Ishikawa (cell line): ENCODE results near the gene SGO1.

ENCODE experiments used
- CEBPB ChIP-seq: IDR thresholded peaks from 2 replicates; pipeline ENCODE4 v1.6.1; 2012
- CREB1 ChIP-seq: IDR thresholded peaks from 2 replicates; pipeline ENCODE4 v1.6.1; 2012; ENCODE audit warnings: low read depth
- EGR1 ChIP-seq: IDR thresholded peaks from 2 replicates; pipeline ENCODE4 v1.6.1; 2012
- EP300 ChIP-seq: IDR thresholded peaks from 2 replicates; pipeline ENCODE4 v1.6.1; 2012; ENCODE audit warnings: borderline replicate concordance
- FOXM1 ChIP-seq: IDR thresholded peaks from 2 replicates; pipeline ENCODE4 v1.6.1; 2012; ENCODE audit warnings: low read depth, borderline replicate concordance
- NFIC ChIP-seq: IDR thresholded peaks from 2 replicates; pipeline ENCODE4 v1.6.1; 2012
- RAD21 ChIP-seq: IDR thresholded peaks from 2 replicates; pipeline ENCODE4 v1.6.1; 2012; ENCODE audit warnings: low read depth
- TAF1 ChIP-seq: IDR thresholded peaks from 2 replicates; pipeline ENCODE4 v1.6.1; 2012; ENCODE audit warnings: low read depth, mild to moderate bottlenecking
- TCF12 ChIP-seq: IDR thresholded peaks from 2 replicates; pipeline ENCODE4 v1.6.1; 2012; ENCODE audit warnings: low read depth
- TEAD4 ChIP-seq: IDR thresholded peaks from 2 replicates; pipeline ENCODE4 v1.6.1; 2012
- YY1 ChIP-seq: IDR thresholded peaks from 2 replicates; pipeline ENCODE4 v1.6.1; 2012; ENCODE audit warnings: low read depth
- ZBTB7A ChIP-seq: IDR thresholded peaks from 2 replicates; pipeline ENCODE4 v1.6.1; 2012; ENCODE audit warnings: low read depth
- TF ChIP-seq, protein P1 (sequence below): IDR thresholded peaks from 2 replicates; pipeline ENCODE4 v1.6.1; 2012
- TF ChIP-seq, protein P2 (sequence below): IDR thresholded peaks from 2 replicates; pipeline ENCODE4 v1.6.1; 2012
- TF ChIP-seq, protein P3 (sequence below): IDR thresholded peaks from 2 replicates; pipeline ENCODE4 v1.6.1; 2012; ENCODE audit warnings: low read depth, mild to moderate bottlenecking

SGO1 gene

DNA sequence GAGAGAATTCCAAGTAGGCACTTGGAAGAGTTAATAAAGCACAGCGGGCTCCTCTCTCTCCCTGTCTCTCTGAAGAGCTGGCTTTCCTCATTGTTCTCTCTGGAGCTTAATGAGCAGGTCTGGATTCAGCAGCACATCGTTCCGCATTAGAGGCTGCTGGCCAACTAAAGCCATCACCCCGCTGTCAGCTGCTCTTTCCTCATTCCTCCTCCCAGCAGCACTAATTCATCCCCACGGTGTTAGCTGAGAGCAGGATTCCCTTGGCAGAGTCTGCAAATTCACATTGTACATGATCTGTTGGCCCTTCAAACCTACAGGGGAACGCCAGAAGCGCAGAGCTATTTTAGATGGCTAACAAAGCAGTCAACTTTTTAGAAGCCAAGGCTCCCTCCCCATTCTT lies 44.2 kb downstream of the SGO1 start:
- no peak for TF ChIP-seq CREB1
- no peak for TF ChIP-seq ZBTB7A
- TF ChIP-seq NFIC: no peak
- TF ChIP-seq EP300: no peak
- no peak for TF ChIP-seq CEBPB
- no peak for TF ChIP-seq TAF1
- TF ChIP-seq, protein P1, sequence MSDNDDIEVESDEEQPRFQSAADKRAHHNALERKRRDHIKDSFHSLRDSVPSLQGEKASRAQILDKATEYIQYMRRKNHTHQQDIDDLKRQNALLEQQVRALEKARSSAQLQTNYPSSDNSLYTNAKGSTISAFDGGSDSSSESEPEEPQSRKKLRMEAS: no peak
- TF ChIP-seq FOXM1: no peak
- no peak for TF ChIP-seq RAD21
- TF ChIP-seq TCF12: no peak
- TF ChIP-seq, protein P2, sequence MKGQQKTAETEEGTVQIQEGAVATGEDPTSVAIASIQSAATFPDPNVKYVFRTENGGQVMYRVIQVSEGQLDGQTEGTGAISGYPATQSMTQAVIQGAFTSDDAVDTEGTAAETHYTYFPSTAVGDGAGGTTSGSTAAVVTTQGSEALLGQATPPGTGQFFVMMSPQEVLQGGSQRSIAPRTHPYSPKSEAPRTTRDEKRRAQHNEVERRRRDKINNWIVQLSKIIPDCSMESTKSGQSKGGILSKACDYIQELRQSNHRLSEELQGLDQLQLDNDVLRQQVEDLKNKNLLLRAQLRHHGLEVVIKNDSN: no peak
- TF ChIP-seq, protein P3, sequence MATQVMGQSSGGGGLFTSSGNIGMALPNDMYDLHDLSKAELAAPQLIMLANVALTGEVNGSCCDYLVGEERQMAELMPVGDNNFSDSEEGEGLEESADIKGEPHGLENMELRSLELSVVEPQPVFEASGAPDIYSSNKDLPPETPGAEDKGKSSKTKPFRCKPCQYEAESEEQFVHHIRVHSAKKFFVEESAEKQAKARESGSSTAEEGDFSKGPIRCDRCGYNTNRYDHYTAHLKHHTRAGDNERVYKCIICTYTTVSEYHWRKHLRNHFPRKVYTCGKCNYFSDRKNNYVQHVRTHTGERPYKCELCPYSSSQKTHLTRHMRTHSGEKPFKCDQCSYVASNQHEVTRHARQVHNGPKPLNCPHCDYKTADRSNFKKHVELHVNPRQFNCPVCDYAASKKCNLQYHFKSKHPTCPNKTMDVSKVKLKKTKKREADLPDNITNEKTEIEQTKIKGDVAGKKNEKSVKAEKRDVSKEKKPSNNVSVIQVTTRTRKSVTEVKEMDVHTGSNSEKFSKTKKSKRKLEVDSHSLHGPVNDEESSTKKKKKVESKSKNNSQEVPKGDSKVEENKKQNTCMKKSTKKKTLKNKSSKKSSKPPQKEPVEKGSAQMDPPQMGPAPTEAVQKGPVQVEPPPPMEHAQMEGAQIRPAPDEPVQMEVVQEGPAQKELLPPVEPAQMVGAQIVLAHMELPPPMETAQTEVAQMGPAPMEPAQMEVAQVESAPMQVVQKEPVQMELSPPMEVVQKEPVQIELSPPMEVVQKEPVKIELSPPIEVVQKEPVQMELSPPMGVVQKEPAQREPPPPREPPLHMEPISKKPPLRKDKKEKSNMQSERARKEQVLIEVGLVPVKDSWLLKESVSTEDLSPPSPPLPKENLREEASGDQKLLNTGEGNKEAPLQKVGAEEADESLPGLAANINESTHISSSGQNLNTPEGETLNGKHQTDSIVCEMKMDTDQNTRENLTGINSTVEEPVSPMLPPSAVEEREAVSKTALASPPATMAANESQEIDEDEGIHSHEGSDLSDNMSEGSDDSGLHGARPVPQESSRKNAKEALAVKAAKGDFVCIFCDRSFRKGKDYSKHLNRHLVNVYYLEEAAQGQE: no peak
- TF ChIP-seq YY1: no peak
- TF ChIP-seq TEAD4: no peak
- TF ChIP-seq EGR1: no peak

DNA sequence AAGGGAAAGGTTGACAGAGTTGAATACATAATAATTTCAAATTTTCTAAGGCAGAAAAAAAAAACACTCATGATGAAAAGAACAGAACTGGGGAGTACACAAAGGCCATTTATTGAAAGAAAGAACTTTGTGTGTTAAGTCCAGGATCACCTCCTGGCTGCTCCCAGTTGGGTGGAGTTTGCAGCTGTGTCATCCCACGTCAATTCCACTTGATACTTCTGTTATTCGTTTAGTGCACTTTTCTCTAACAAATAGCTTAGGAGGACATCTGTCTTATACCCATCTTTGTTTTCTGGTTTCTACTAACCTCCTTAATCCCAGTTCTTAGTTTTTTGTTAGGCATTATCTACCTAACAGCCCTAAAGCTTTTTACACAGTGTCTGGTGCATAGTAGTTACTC lies 44.7 kb downstream of the SGO1 start:
- TF ChIP-seq, protein P2: no peak
- TF ChIP-seq CEBPB: no peak
- TF ChIP-seq ZBTB7A: no peak
- no peak for TF ChIP-seq CREB1
- TF ChIP-seq EP300: no peak
- no peak for TF ChIP-seq TCF12
- no peak for TF ChIP-seq YY1
- TF ChIP-seq, protein P3: no peak
- TF ChIP-seq, protein P1: no peak
- no peak for TF ChIP-seq EGR1
- no peak for TF ChIP-seq NFIC
- TF ChIP-seq TEAD4: no peak
- TF ChIP-seq FOXM1: no peak
- TF ChIP-seq TAF1: no peak
- TF ChIP-seq RAD21: no peak

- TF ChIP-seq ZBTB7A: no peak
- no peak for TF ChIP-seq CREB1
- TF ChIP-seq, protein P2: no peak
- TF ChIP-seq TAF1: no peak
- no peak for TF ChIP-seq RAD21
- TF ChIP-seq FOXM1: no peak
- no peak for TF ChIP-seq EGR1
- TF ChIP-seq TEAD4: no peak
- no peak for TF ChIP-seq EP300
Observed at GRCh38 chr3:20140881-20141280, 45.1 kb downstream of the SGO1 start.

DNA sequence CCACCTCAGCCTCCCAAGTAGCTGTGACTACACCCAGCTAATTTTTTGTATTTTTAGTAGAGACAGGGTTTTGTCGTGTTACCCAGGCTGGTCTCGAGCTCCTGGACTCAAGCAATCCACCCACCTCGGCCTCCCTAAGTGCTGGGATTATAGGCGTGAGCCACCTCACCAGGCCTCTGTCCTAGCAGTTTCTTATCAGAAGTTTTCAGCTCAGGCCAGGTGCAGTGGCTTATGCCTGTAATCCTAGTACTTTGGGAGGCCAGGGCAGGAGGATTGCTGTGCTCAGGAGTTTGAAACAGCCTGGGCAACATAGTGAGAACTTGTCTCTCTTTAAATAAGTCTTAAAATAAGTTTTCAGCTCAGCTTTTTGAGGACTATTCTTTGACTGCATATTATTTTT lies 48.4 kb downstream of the SGO1 start:
- TF ChIP-seq EGR1 (no peak), FOXM1 (no peak), EP300 (no peak), TCF12 (no peak), TEAD4 (no peak), YY1 (no peak), NFIC (no peak), ZBTB7A (no peak), TAF1 (no peak), RAD21 (no peak), CEBPB (no peak), CREB1 (no peak)
- TF ChIP-seq, protein P3: no peak
- TF ChIP-seq, protein P1: no peak
- TF ChIP-seq, protein P2: no peak
